ENCODE measurements around the gene PIK3R4. TPM values are rescaled to one million over a fixed set of nuclear protein-coding genes. Genes with fewer than 3 reads are reported as not detected.

PIK3R4 gene
- total RNA-seq, 1 experiment from 2014 or later, result 20.0 TPM

DNA sequence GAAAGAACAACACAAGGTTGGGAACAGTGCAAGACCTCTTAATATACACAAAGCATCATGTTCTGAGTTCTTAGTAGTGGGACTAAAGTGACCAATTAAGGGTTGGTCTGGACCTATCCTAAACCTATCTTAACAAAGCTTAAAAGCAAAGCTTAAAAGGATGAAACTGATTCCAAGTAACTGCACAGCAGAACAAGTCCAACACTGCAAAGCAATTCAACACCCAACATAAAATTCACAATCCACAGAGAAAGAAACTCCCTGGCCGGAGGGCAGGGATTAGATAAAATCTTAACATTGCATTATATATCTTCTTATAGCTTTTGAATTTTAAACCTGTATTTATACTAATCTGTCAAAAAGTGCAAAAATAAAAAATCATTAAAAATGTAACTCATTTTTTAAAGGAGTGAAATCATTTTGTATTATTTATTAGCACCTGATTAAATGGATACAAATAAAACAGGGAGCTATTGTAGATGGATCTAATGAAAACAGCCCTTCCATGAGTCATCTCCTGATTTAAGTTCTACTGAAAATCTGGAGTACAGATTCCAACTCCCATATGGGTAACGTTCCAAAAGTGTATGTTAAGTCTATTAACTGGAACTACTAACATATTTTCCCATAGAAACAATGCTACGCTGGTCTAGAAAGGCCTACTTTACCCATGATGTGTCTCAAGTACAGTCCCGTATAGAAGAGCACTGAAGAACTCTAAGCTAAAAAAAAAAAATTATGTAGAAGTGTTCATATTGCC lies 34.9 kb downstream of the PIK3R4 start:
- ChIA-PET CTCF (no interaction called here), POLR2A (no interaction called here)
- no peaks in the 10 kb centered on the region for H3K9me3 ChIP-seq
- no peaks in the 10 kb centered on the region for H3K27me3 ChIP-seq (replicated peaks; ENCODE audit: control insufficient read depth, insufficient read depth, low read length)
- intact Hi-C loops (cut with micrococcal nuclease; ENCODE audit: unreplicated experiment), result no loop called here
- H3K9me3 Mint-ChIP-seq (ENCODE audit: unreplicated experiment), result no peaks in the 10 kb centered on the region
- DNase-seq, result no peak
- peaks cover 27% of the 10 kb centered on the region for H3K36me3 Mint-ChIP-seq (ENCODE audit: insufficient read depth, unreplicated experiment)
- H3K27me3 Mint-ChIP-seq (ENCODE audit: insufficient read depth, unreplicated experiment), result no peaks in the 10 kb centered on the region
- no peak overlapping the region for H3K4me3 ChIP-seq (ENCODE audit: low read depth, low read length)
- no peak overlapping the region for H3K4me3 Mint-ChIP-seq (ENCODE audit: unreplicated experiment)
- no peaks in the 10 kb centered on the region for H3K36me3 ChIP-seq (ENCODE audit: control insufficient read depth, insufficient read depth, low read length)
- no peak overlapping the region for H3K27ac Mint-ChIP-seq (ENCODE audit: unreplicated experiment)
- BruUV-seq (replicated peaks), result no TSS peak
- no peaks in the 10 kb centered on the region for H3K4me1 ChIP-seq
- TF ChIP-seq, protein P1, sequence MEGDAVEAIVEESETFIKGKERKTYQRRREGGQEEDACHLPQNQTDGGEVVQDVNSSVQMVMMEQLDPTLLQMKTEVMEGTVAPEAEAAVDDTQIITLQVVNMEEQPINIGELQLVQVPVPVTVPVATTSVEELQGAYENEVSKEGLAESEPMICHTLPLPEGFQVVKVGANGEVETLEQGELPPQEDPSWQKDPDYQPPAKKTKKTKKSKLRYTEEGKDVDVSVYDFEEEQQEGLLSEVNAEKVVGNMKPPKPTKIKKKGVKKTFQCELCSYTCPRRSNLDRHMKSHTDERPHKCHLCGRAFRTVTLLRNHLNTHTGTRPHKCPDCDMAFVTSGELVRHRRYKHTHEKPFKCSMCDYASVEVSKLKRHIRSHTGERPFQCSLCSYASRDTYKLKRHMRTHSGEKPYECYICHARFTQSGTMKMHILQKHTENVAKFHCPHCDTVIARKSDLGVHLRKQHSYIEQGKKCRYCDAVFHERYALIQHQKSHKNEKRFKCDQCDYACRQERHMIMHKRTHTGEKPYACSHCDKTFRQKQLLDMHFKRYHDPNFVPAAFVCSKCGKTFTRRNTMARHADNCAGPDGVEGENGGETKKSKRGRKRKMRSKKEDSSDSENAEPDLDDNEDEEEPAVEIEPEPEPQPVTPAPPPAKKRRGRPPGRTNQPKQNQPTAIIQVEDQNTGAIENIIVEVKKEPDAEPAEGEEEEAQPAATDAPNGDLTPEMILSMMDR (IDR thresholded peaks at IDR 0.05; ENCODE audit: insufficient read depth in 1 of 2, low read depth in 1 of 2, low read length in 1 of 2, severe bottlenecking in 1 of 2, unreplicated experiment in 1 of 2), result no peak
- H3K4me1 Mint-ChIP-seq (ENCODE audit: low read depth, unreplicated experiment), result no peaks in the 10 kb centered on the region

DNA sequence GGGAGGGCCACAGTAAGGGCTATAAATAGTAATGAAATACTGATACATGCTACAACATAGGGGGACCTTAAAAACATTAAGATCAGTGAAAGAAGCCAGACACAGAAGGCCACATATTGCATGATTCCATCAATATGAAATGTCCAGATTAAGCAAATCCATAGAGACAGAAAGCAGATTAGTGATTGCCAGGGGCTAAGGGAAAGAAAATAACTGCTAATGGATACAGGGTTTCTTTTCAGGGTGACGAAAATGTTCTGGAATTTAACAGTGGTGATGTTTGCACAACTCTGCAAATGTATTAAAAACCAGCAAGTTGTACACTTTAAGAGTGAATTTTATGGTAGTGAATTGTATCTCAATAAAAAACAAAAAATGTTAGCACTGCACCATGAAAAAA lies 37.0 kb downstream of the PIK3R4 start:
- Mint-ChIP-seq H3K4me3 (ENCODE audit: unreplicated experiment) (no peak overlapping the region), H3K27ac (ENCODE audit: unreplicated experiment) (no peak overlapping the region), H3K4me1 (ENCODE audit: low read depth, unreplicated experiment) (no peaks in the 10 kb centered on the region), H3K36me3 (ENCODE audit: insufficient read depth, unreplicated experiment) (peaks cover 22% of the 10 kb centered on the region), H3K27me3 (ENCODE audit: insufficient read depth, unreplicated experiment) (no peaks in the 10 kb centered on the region), H3K9me3 (ENCODE audit: unreplicated experiment) (no peaks in the 10 kb centered on the region)
- ChIA-PET POLR2A (no interaction called here), CTCF (no interaction called here)
- Histone ChIP-seq H3K36me3 (ENCODE audit: control insufficient read depth, insufficient read depth, low read length) (no peaks in the 10 kb centered on the region), H3K4me3 (ENCODE audit: low read depth, low read length) (no peak overlapping the region), H3K4me1 (0 out of 2 replicates have a peak, but pooled peaks cover 4% of the 10 kb centered on the region), H3K27me3 (replicated peaks; ENCODE audit: control insufficient read depth, insufficient read depth, low read length) (no peaks in the 10 kb centered on the region), H3K9me3 (no peaks in the 10 kb centered on the region)
- no TSS peak for BruUV-seq (replicated peaks)
- DNase-seq, result no peak
- TF ChIP-seq, protein P1 (IDR thresholded peaks at IDR 0.05; ENCODE audit: insufficient read depth in 1 of 2, low read depth in 1 of 2, low read length in 1 of 2, severe bottlenecking in 1 of 2, unreplicated experiment in 1 of 2), result no peak
- intact Hi-C loops (cut with micrococcal nuclease; ENCODE audit: unreplicated experiment), result no loop called here

DNA sequence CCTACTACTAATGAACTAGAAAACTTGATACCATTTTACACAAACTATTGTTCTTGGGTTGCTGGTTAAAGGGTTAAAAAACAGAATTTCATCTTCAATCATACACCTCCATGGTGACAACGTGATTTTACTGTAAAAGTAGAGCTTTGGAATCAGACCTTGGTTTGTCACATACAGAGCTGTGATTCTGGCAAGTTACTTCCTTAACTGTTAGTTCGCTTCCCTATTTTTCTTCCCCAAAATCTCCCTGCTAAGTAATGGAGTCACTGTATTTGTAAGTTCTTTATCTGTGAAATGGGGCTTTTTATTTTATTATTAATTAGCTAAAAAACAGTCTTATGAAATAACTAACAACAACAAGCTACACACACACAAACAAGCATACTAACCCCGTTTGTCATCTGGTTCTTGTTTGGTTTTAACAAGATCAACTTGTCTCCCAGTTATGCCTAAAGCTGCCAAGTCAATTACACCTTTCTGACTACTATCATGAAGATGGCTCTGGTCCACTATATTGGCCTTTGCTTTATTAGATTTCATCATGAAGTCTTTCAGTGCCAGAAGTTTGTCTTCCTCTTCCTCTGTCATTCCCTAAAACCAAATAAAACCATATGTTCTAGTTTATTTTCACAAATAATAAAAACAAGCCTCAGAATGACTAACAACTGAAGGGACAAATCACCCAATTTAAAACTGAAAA lies 38.6 kb downstream of the PIK3R4 start:
- no TSS peak for BruUV-seq (replicated peaks)
- TF ChIP-seq, protein P1 (IDR thresholded peaks at IDR 0.05; ENCODE audit: insufficient read depth in 1 of 2, low read depth in 1 of 2, low read length in 1 of 2, severe bottlenecking in 1 of 2, unreplicated experiment in 1 of 2), result no peak

More for the DNA sequence above, 38.6 kb downstream of the PIK3R4 start:
- intact Hi-C loops (cut with micrococcal nuclease; ENCODE audit: unreplicated experiment), result no loop called here
- H3K4me3 ChIP-seq (ENCODE audit: low read depth, low read length), result no peak overlapping the region
- Mint-ChIP-seq H3K4me3 (ENCODE audit: unreplicated experiment) (no peak overlapping the region), H3K27ac (ENCODE audit: unreplicated experiment) (no peak overlapping the region), H3K9me3 (ENCODE audit: unreplicated experiment) (no peaks in the 10 kb centered on the region), H3K4me1 (ENCODE audit: low read depth, unreplicated experiment) (peaks cover 6% of the 10 kb centered on the region), H3K27me3 (ENCODE audit: insufficient read depth, unreplicated experiment) (no peaks in the 10 kb centered on the region), H3K36me3 (ENCODE audit: insufficient read depth, unreplicated experiment) (peaks cover 28% of the 10 kb centered on the region)
- H3K9me3 ChIP-seq, result no peaks in the 10 kb centered on the region
- H3K4me1 ChIP-seq, result 0 out of 2 replicates have a peak, but pooled peaks cover 8% of the 10 kb centered on the region
- no peaks in the 10 kb centered on the region for H3K27me3 ChIP-seq (replicated peaks; ENCODE audit: control insufficient read depth, insufficient read depth, low read length)
- no peaks in the 10 kb centered on the region; the same call in 1 of the 2 replicates for H3K36me3 ChIP-seq (ENCODE audit: control insufficient read depth, insufficient read depth, low read length)
- no peak for DNase-seq
- CTCF ChIA-PET, result no interaction called here
- POLR2A ChIA-PET, result no interaction called here

All from Caco-2 (cell line).